Memory B cell (primary cell): ENCODE data around the gene ATRIP.
A peak's percentile ranks its signal among the peaks of the same experiment; 100 is the strongest.
"Not testable (repeated sequence)": the region's sequence is repeated elsewhere in the genome, so short reads cannot be mapped to it uniquely, and the experiment has no call there.

Experiments used
- ATAC-seq: fragments of 150-1000 bp; cut with Tn5 transposase; 2 replicates; pipeline ENCODE4 v1.10.0; 2021; ENCODE audit warnings: low read depth, mild to moderate bottlenecking, moderate library complexity
- DNase-seq, 2 donors: peaks; one replicate each; pipeline ENCODE4 v3.0.0; 2022; ENCODE audit warnings: low spot score in 2 of 2
- H3K27ac Mint-ChIP-seq: one replicate; pipeline ENCODE4 v1.8.0; 2022; ENCODE audit warnings: mild to moderate bottlenecking, moderate library complexity, mixed read lengths
- H3K27me3 Mint-ChIP-seq: one replicate; pipeline ENCODE4 v1.8.0; 2022; ENCODE audit warnings: mixed read lengths
- H3K36me3 Mint-ChIP-seq: one replicate; pipeline ENCODE4 v1.8.0; 2022; ENCODE audit warnings: mild to moderate bottlenecking, mixed read lengths
- H3K4me1 Mint-ChIP-seq: one replicate; pipeline ENCODE4 v1.8.0; 2022; ENCODE audit warnings: mixed read lengths
- H3K4me3 Mint-ChIP-seq: one replicate; pipeline ENCODE4 v1.8.0; 2022; ENCODE audit warnings: mild to moderate bottlenecking, moderate library complexity, mixed read lengths
- H3K9me3 Mint-ChIP-seq: one replicate; pipeline ENCODE4 v1.8.0; 2022; ENCODE audit warnings: mixed read lengths

ATRIP gene

DNA sequence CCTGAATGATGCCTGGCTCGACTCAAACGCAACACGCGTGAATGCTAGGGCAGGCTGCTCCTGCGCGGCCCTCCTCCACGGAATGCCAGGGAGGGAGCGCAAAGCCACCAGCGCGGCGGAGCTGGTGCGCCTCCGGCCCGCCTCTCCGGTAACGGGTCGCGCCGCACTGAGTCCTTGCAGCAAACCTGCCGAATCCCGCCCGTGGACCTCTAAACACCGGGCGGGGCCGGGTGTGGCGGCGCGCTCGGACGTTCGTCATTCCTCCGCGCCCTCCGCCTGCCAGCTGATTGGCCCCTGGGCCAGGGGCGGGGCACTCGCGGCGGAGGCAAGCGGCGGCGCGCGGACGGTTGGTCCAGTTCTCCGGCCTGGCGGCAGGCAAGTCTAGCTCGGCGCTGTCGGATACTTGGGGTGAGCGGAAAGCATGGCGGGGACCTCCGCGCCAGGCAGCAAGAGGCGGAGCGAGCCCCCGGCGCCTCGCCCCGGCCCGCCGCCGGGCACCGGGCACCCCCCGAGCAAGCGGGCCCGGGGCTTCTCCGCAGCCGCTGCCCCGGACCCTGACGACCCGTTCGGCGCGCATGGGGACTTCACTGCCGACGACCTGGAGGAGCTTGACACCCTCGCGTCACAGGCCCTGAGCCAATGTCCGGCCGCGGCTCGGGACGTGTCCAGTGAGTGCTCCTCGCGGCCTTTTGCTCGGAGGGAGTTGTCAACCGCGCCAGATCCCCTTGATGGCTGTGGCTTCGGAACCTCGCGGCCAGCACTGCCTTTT lies at the start of gene ATRIP:
ATRIP (plus strand) TSS at position 313 of the 769 bp plus-strand sequence; CDS start at position 422, 109 bp downstream.
- peaks cover 22% of the 10 kb centered on the region for H3K4me1 Mint-ChIP-seq
- peak; percentile 73 to 84 for DNase-seq
- peaks cover 4% of the 10 kb centered on the region for H3K36me3 Mint-ChIP-seq

DNA sequence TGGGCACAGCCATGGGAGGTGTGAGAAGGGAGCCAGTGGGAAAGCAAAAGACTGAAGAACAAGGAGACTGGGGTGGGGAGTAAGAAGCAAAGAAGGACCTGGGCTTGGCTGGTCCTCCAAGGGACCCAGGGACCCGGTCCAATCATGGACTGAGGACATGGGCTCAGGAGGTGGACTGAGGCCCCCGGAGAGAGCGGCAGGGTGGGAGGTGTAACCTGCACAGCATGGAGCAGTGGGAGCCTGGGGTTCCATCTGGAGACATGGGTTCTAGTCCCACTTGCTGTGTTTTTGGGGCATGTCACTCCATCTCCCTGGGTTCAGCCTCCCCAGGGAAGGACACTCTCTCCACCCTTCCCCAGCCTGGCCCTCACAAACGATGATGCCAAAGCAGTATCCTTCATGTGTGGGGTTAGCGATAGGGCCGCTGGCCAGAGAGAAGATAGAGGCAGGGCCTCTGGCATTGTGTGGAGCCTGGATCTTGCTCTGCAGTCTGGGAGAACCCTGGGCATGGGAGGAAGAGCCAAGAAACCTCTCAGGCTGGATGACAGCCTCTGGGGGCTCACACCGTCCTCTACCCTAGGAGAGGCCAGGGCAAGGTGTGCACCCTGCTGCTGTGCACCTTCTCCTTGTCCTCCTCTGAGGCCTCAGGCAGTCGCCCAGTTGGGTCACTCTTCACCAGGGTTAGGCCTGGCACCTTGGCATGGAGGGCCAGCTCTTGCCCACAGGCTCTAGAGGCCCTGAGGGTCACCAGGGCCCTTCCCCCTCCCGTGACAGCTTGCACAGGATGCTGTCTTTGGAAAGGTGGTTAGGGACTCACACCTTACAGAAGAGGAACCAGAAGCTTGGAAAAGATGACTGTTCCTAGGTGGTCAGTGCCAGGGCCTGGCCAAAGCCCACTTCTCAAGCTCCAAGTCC lies 48.5 kb upstream of the ATRIP start:
- no peaks in the 10 kb centered on the region for H3K9me3 Mint-ChIP-seq
- H3K27me3 Mint-ChIP-seq = peaks cover 8% of the 10 kb centered on the region
- DNase-seq = no peak
- H3K4me3 Mint-ChIP-seq = no peak overlapping the region
- no peak for ATAC-seq
- H3K27ac Mint-ChIP-seq = no peak overlapping the region
- H3K36me3 Mint-ChIP-seq = no peaks in the 10 kb centered on the region
- H3K4me1 Mint-ChIP-seq = no peaks in the 10 kb centered on the region

More for the DNA sequence above, at the start of gene ATRIP:
- peak; percentile 100 for ATAC-seq
- peak within 1 kb of the TSS; percentile 94 for H3K27ac Mint-ChIP-seq
- no peaks in the 10 kb centered on the region for H3K27me3 Mint-ChIP-seq
- H3K4me3 Mint-ChIP-seq = peak within 1 kb of the TSS; percentile 89
- H3K9me3 Mint-ChIP-seq = no peaks in the 10 kb centered on the region

DNA sequence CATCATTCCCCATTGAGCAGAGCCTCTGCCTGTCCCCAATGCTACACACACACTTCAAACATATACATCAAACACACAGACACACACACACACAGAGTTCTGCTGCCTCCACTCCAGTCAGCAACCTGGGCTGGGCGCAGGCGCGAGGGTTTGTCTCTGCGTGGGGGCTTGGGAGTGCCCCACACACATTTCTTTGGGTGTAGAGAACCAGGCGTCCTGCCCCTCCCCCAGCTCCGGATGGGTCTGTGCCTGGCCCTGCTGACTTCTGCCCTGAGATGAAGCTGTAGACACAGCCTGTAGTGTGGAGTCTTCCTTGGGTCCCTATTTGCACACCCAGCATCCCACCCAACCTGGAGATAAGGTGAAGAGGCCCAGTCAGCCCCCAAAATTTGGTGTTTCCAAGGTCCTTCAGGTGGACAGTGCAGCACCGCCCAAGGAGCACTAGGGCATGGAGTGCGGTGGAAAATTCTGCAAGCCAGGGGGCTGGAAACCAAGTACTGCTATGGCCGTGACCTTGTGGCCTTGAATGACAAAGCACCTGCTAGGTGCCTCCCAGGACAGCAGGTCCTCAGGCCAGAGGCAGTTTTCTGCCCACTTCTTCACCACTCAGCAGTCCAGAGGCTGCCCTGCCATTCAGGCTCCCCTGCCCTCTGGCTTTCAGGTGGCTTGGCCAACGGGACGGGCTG lies 47.7 kb upstream of the ATRIP start:
- ATAC-seq (no peak), DNase-seq (peak in 1 of 2 donors; percentile 9)
- no peaks in the 10 kb centered on the region for H3K36me3 Mint-ChIP-seq
- no peaks in the 10 kb centered on the region for H3K4me1 Mint-ChIP-seq
- H3K27me3 Mint-ChIP-seq = peaks cover 5% of the 10 kb centered on the region
- H3K27ac Mint-ChIP-seq = no peak overlapping the region
- H3K9me3 Mint-ChIP-seq = no peaks in the 10 kb centered on the region
- no peak overlapping the region for H3K4me3 Mint-ChIP-seq

DNA sequence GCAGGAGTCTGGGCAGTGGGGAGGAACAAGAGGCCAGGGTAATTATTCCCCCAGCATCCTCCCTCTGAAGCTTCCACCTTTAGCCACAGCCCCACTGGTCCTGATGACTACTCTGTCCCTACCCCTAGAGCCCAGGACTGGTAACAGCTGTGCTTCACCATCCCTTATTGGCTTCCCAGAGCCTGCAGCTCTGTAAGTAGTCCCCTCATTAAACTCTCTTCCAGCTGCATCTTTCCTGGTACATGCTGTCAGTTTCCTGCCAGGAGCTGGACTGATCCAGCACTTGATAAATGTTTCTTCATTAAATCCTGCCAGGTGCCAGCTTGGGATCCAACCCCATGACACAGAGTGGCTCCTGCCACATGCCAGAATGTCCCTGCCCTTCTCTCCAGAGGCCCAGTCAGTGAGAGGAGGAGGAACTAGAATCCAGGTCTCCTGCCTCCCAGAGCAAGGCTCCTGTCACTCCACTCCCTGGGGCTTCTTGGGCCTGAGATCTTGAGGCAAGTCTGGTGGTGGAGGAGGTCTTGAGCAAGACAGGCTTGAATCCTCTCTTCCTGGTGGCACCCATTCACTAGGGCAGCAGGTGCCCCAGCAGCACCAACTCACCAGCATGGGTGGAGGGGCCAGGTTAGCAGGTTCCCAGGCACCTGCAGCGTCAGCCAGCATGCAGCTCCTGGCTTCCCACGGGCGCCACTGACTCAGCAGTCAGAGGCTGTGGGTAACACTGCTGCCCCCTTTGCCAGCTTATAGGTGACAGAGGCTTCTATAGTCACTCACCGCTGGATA lies 47.0 kb upstream of the ATRIP start:
- no peaks in the 10 kb centered on the region for H3K9me3 Mint-ChIP-seq
- H3K4me1 Mint-ChIP-seq = no peaks in the 10 kb centered on the region
- ATAC-seq (no peak), DNase-seq (peak in 1 of 2 donors; percentile 9)
- H3K27ac Mint-ChIP-seq = no peak overlapping the region
- no peaks in the 10 kb centered on the region for H3K36me3 Mint-ChIP-seq
- peaks cover 5% of the 10 kb centered on the region for H3K27me3 Mint-ChIP-seq
- no peak overlapping the region for H3K4me3 Mint-ChIP-seq

DNA sequence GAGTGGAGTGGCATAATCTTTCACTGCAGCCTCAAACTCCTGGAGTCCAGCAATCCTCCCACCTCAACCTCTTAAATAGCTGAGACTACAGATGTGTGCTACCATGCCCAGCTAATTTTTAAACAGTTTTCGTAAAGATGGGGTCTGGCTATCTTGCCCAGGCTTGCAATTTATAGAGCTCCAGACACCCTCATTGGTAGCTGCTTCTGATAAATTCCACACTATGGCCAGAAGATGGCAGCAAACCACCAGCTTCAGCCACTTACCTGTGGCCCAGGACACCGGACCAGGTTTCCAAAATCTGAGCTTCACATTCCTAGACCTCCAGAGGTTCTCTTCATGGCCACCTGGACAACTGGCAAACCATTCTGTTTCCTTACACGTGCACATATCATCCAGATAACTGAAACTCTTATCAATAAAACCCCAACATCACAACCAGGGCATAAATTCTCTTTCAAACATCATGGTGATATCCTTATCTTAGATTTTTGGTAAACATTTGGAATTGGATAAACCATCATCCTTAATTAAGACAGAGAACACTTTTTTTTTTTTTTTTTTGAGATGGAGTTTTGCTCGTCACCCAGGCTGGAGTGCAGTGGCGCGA lies 45.6 kb upstream of the ATRIP start:
- no peaks in the 10 kb centered on the region for H3K36me3 Mint-ChIP-seq
- no peak overlapping the region for H3K4me3 Mint-ChIP-seq
- H3K27ac Mint-ChIP-seq = no peak overlapping the region
- no peaks in the 10 kb centered on the region for H3K4me1 Mint-ChIP-seq
- peak; percentile 61 to 69 for DNase-seq
- H3K27me3 Mint-ChIP-seq = peaks cover 3% of the 10 kb centered on the region
- H3K9me3 Mint-ChIP-seq = no peaks in the 10 kb centered on the region
- peak; percentile 94 for ATAC-seq

- not testable (repeated sequence) for H3K27me3 Mint-ChIP-seq, H3K4me3 Mint-ChIP-seq, H3K36me3 Mint-ChIP-seq, H3K9me3 Mint-ChIP-seq, ATAC-seq, H3K27ac Mint-ChIP-seq, DNase-seq, H3K4me1 Mint-ChIP-seq
Measured at GRCh38 chr3:48401434-48401901, 45.1 kb upstream of the ATRIP start.

GRCh38 chr3:48402281-48402732 lies 44.2 kb upstream of the ATRIP start:
- Mint-ChIP-seq H3K36me3 (no peaks in the 10 kb centered on the region), H3K4me1 (no peaks in the 10 kb centered on the region), H3K27me3 (peaks cover 1% of the 10 kb centered on the region), H3K9me3 (no peaks in the 10 kb centered on the region), H3K4me3 (no peak overlapping the region), H3K27ac (no peak overlapping the region)
- DNase-seq (no peak), ATAC-seq (no peak)

GRCh38 chr3:48402907-48403306 lies 43.6 kb upstream of the ATRIP start:
- H3K27me3 Mint-ChIP-seq = no peaks in the 10 kb centered on the region
- H3K9me3 Mint-ChIP-seq = no peaks in the 10 kb centered on the region
- no peaks in the 10 kb centered on the region for H3K36me3 Mint-ChIP-seq
- no peak overlapping the region for H3K27ac Mint-ChIP-seq
- H3K4me3 Mint-ChIP-seq = no peak overlapping the region
- no peak for ATAC-seq
- no peak for DNase-seq
- no peaks in the 10 kb centered on the region for H3K4me1 Mint-ChIP-seq

- H3K4me3 Mint-ChIP-seq = no peak overlapping the region
- H3K27ac Mint-ChIP-seq = peak overlapping the region; percentile 17
- H3K4me1 Mint-ChIP-seq = no peaks in the 10 kb centered on the region
- no peaks in the 10 kb centered on the region for H3K27me3 Mint-ChIP-seq
- DNase-seq (no peak), ATAC-seq (no peak)
- H3K36me3 Mint-ChIP-seq = no peaks in the 10 kb centered on the region
- no peaks in the 10 kb centered on the region for H3K9me3 Mint-ChIP-seq
Measured at GRCh38 chr3:48403533-48404439, 42.8 kb upstream of the ATRIP start.

DNA sequence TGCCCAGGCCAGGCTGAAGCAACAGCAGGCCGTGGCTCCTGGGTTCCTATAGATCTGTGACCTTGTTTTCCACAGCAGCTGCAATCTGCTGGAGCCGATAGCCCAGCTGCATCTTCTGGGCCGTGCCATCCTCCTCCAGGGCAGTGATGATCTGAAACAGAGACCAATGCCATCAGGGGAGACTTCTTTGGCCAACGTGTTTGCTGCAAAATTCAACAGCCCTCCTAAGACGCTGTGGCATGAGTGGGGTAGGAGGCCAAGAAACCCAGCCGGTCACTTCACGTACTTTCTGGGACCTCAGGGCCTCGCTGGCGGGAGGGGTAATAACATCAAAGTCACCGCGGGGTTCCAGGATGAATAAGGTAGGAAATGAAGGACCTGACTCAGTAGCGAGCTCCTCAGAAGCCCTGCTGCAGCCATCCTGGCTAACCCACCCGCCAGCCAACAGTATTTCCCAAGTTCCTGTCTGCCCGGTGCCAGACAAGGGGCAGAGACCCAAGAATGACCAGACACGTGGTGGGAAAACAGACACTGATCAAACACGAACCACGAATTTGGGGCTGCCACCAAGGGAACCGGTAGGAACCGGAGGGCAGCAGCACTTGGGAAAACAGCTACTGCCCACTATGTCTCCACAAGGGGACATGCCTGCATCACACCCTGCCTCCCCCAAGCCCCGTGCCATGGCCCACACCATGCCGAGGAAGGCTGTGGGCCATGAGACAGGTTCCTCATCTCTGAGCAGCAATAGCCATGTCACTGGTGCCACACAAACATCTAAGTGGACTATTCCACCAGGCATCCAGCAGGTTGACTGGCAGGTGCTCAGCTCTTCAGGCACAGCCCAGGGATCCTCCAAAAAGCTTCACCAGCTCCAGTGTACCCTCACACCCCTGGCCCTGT lies 41.8 kb upstream of the ATRIP start:
- H3K27ac Mint-ChIP-seq = no peak overlapping the region
- no peak overlapping the region for H3K4me3 Mint-ChIP-seq
- no peaks in the 10 kb centered on the region for H3K9me3 Mint-ChIP-seq
- no peaks in the 10 kb centered on the region for H3K4me1 Mint-ChIP-seq
- no peaks in the 10 kb centered on the region for H3K36me3 Mint-ChIP-seq
- ATAC-seq (no peak), DNase-seq (no peak)
- H3K27me3 Mint-ChIP-seq = no peaks in the 10 kb centered on the region

DNA sequence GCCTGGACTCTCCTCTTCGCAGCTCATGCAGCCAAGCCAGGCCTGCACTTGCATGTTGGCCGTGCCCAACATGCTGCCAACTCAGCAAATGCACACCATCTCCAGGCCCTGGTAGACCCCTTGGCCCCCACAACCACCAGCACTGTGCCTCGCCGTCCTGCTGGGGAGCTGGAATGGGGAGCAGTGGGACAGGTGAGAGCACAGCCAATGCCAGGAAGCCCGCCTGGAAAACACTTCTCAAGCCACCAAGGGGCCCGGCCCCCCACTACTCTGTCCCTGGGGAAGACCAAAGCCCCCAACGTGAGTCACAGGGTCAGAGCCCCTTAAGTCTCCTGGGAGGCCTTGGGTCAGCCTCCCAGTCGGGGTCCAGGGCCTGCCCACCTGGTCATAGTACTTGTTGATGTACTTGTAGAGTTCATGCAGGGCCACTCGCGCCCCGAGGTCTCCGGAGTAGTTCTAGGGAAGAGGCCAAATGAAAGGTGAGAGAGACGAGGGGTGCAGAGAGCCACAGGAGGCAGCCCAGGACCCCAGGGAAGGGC lies 41.1 kb upstream of the ATRIP start:
- DNase-seq (no peak), ATAC-seq (no peak)
- Mint-ChIP-seq H3K4me3 (no peak overlapping the region), H3K27ac (no peak overlapping the region), H3K27me3 (no peaks in the 10 kb centered on the region), H3K9me3 (no peaks in the 10 kb centered on the region), H3K36me3 (no peaks in the 10 kb centered on the region), H3K4me1 (no peaks in the 10 kb centered on the region)
